H1 (cell line): ENCODE results near the gene DCN. TPM values are rescaled to one million over a fixed set of nuclear protein-coding genes. Genes with fewer than 3 reads are reported as not detected.

Experiments
- CBX5 ChIP-seq: fragments of 300-800, 300-1000 bp; sonication (generic); IDR thresholded peaks from 2 replicates; pipeline ENCODE4 v1.7.1; 2016; ENCODE audit warnings: antibody characterized with exemption, low read length, low read depth
- CTBP2 ChIP-seq: IDR thresholded peaks from 2 replicates; pipeline ENCODE4 v1.7.0; 2011; ENCODE audit warnings: borderline replicate concordance, mild to moderate bottlenecking, moderate library complexity, mixed read lengths, low read length; ENCODE audit not compliant: insufficient read depth, insufficient read length
- KDM4A ChIP-seq: IDR thresholded peaks from one replicate; pipeline ENCODE4 v1.7.1; 2012; ENCODE audit warnings: low read depth, mild to moderate bottlenecking, moderate library complexity, low read length, inconsistent platforms; ENCODE audit not compliant: severe bottlenecking
- RBBP5 ChIP-seq: IDR thresholded peaks from 2 replicates; pipeline ENCODE4 v1.7.1; 2012; ENCODE audit warnings: low read depth, mild to moderate bottlenecking, inconsistent platforms, low read length, moderate library complexity, borderline replicate concordance
- RNF2 ChIP-seq: fragments of 200-900, 300-1000 bp; sonication (generic); IDR thresholded peaks from 2 replicates; pipeline ENCODE4 v1.7.1; 2016; ENCODE audit warnings: borderline replicate concordance, low read depth, mild to moderate bottlenecking, antibody characterized with exemption, low read length; ENCODE audit not compliant: poor library complexity, severe bottlenecking; ENCODE audit errors: missing control alignments
- SIN3A ChIP-seq, 2 experiments: IDR thresholded peaks in 1 of 2; conservative IDR thresholded peaks in 1 of 2; 2 replicates each; pipeline ENCODE4 v1.6.1; 2011 to 2012; ENCODE audit warnings: low read length in 2 of 2, improper control_type of control experiment in 1 of 2, low read depth in 1 of 2, mild to moderate bottlenecking in 1 of 2
- TBP ChIP-seq: IDR thresholded peaks from 2 replicates; pipeline ENCODE4 v1.6.1; 2011; ENCODE audit warnings: low read depth, low read length, improper control_type of control experiment
- YY1 ChIP-seq: IDR thresholded peaks from 2 replicates; pipeline ENCODE4 v1.6.1; 2011; ENCODE audit warnings: low read depth, mild to moderate bottlenecking, low read length
- polyA plus RNA-seq, 7 experiments: library from polyadenylated mRNA; depleted of rRNA in 3 of 7; stranded (reverse) in 5 of 7; unstranded in 2 of 7; fragments of >200 nt in 5 of 7; fragments of 200-250 nt in 2 of 7; gene quantifications; 1 replicate in 5 of 7; 2 replicates in 1 of 7; 4 replicates in 1 of 7; pipeline versions ENCODE4 v1.2.1 to v1.2.3, GENCODE V29; 2011 to 2013; ENCODE audit warnings: missing spikeins in 2 of 7, mixed read lengths in 2 of 7
- total RNA-seq: library from RNA; stranded (reverse); fragmentation: NEBNext Ultra II Directional; extraction: Animal tissue kit (Norgen Biotek cat#: 25700); gene quantifications from 2 replicates; pipeline ENCODE4 v1.2.1, GENCODE V29; 2021
- TF ChIP-seq, protein P1 (sequence below): IDR thresholded peaks from 2 replicates; pipeline ENCODE4 v1.6.1; 2011; ENCODE audit warnings: low read length, improper control_type of control experiment
- TF ChIP-seq, protein P2 (sequence below): IDR thresholded peaks from 2 replicates; pipeline ENCODE4 v1.6.1; 2011; ENCODE audit warnings: low read depth, mild to moderate bottlenecking, low read length; ENCODE audit not compliant: insufficient read depth

Gene DCN
- total and polyA plus RNA-seq, 2 of the 8 experiments (the other 6 are each of a cell fraction or from before 2014, with no cell fraction given) = not detected

DNA sequence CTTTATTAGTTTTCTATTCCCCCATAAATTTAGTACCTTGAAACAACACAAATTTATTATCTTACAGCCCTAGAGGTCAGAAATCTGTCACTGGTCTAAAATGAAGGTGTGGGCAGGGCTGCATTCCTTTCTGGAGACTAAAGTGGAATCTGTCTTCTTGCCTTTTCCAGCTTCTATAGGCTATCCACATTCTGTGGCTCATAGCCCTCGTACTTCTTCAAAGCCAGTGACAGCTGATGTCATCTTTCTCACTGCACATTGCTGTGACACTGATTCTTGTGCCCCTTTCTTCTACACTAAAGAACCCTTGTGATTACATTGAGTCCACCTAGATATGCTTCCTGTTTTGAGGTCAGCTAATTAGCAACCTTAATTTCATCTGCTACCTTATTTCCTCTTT, 23.2 kb upstream of the DCN start (continued):
- TF ChIP-seq SIN3A (conservative IDR thresholded peaks at IDR 0.05 in 1 of 2, IDR thresholded peaks at IDR 0.05 in 1 of 2; ENCODE audit: low read depth in 1 of 2, low read length in 2 of 2) (no peak), RNF2 (no peak), CBX5 (no peak), CTBP2 (no peak), KDM4A (no peak), YY1 (no peak), RBBP5 (no peak), TBP (no peak)
- TF ChIP-seq, protein P1, sequence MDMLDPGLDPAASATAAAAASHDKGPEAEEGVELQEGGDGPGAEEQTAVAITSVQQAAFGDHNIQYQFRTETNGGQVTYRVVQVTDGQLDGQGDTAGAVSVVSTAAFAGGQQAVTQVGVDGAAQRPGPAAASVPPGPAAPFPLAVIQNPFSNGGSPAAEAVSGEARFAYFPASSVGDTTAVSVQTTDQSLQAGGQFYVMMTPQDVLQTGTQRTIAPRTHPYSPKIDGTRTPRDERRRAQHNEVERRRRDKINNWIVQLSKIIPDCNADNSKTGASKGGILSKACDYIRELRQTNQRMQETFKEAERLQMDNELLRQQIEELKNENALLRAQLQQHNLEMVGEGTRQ = no peak
- TF ChIP-seq, protein P2, sequence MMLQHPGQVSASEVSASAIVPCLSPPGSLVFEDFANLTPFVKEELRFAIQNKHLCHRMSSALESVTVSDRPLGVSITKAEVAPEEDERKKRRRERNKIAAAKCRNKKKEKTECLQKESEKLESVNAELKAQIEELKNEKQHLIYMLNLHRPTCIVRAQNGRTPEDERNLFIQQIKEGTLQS = no peak
- TF ChIP-seq, all 59 proteins: peak for 0
